ENCODE results near the gene TUSC2.

Gene TUSC2

GRCh38 chr3:50302095-50303012 lies 25.7 kb downstream of the TUSC2 start:
- peak overlapping the region; percentile 38; the same call in 1 of the 2 replicates for H3K27ac ChIP-seq
- TF ChIP-seq ZFX (IDR thresholded peaks at IDR 0.05; ENCODE audit: borderline replicate concordance), result no peak

GRCh38 chr3:50300681-50301254 lies 27.3 kb downstream of the TUSC2 start:
- peak overlapping the region; percentile 96 for H3K27ac ChIP-seq
- TF ChIP-seq CTCF (IDR thresholded peaks at IDR 0.05) (no peak), ZFX (IDR thresholded peaks at IDR 0.05; ENCODE audit: borderline replicate concordance) (no peak)

DNA sequence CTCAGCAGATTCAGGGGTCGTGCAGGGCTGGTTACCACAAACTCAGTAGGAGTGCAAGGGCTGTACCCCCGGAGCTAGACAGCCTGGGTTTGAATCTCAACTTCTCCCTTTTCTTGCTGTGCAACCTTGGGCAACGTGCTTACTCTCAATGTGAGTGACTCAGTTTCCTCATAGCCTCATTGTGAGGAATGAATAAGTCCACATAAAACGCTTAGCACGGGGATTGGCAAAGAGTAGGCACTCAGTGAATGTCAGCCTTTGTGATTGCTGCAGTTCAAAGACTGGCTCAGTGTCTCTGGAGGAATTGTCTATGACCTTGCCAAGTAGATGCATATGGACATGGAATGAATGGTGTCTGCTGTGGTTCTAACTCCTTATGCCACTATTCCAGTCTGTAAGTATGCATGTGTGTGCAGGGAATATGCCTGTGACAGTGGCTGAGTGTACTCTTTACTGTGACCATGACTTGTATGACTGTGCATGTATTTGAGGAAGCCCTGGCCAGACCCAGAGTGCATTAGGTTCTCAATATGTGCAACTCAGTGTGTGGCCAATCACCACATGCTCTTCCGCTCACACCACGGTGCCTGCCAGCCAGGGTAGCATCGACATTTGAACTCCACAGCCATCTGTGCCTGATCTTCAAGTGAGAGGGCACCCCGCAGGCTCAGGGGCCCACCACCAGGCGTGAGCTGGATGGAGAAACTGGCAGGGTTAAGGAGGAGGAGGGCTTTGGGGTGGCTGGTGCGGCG lies 27.9 kb downstream of the TUSC2 start:
- H3K27ac ChIP-seq, result peak overlapping the region; percentile 96
- TF ChIP-seq CTCF (IDR thresholded peaks at IDR 0.05) (no peak), ZFX (IDR thresholded peaks at IDR 0.05; ENCODE audit: borderline replicate concordance) (no peak)

DNA sequence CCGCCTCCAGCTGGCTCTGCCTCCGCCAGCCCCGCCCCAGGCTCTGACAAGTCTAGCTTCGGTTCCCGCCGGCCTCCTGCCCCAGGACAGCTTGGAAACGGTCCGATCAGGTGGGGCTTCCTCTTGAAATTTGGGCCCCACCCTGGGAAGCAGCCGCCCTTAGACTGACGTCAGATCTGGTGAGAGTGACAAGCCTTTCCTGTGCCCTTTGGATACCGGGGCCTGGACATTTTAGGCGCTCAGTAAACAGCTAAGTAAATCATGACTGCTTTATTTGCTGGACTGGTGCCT lies 28.4 kb downstream of the TUSC2 start:
- TF ChIP-seq CTCF (IDR thresholded peaks at IDR 0.05) (no peak), ZFX (IDR thresholded peaks at IDR 0.05; ENCODE audit: borderline replicate concordance) (no peak)

DNA sequence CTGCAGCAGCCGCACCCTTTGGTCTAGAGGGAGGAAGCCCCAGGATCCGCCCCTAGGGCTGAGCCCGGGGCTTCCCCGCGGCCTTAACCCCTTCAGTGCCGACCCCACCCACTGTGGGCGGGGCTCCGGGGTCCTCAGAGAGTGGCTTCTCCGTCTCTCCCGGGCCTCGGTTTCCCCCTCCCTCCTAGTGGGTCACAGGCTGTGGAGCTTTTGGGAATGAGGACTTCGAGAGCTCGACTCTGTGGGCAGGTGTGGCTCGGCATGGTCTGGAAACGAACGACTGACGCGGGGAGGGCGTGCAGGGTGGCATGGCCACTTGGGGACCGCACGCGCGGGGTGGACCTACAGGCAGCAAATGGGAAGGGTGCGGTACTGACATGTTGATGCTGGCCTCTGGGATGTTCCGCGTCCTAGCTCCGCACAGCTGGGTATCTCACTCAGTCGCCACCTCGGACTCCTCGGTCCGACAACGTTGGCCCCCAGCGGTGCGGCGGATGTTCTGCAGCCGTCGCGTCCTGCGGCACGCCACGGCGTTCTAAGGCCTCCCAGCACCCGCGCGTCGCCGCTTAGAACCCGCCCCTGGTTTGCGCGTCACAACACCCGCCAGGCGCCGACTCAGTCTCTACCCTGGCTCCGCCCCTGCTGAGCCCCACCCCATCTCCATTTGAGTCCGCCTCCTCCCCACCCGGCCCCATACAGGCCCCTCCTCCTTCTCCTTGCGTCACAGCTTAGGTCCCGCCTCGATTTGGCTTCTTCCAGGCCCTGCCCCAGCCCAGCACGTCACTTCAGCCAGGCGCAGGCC lies 29.0 kb downstream of the TUSC2 start, which contains the start of the genes HYAL3 and NAA80:
TSS of gene HYAL3 (minus strand) at position 570 of the 802 bp plus-strand sequence. CDS start 3,803 bp downstream, outside the sequence.
TSS of gene NAA80 (minus strand) at position 570 of the 802 bp plus-strand sequence. CDS start 1,942 bp downstream, outside the sequence.
- H3K27ac ChIP-seq, result peak within 1 kb of the TSS; percentile 96
- TF ChIP-seq CTCF (IDR thresholded peaks at IDR 0.05), result peak; percentile 58
- no peak for TF ChIP-seq ZFX (IDR thresholded peaks at IDR 0.05; ENCODE audit: borderline replicate concordance)

More for the DNA sequence above, 28.4 kb downstream of the TUSC2 start:
- H3K27ac ChIP-seq, result peak overlapping the region; percentile 96

- peak overlapping the region; percentile 96 for H3K27ac ChIP-seq
- TF ChIP-seq ZFX (IDR thresholded peaks at IDR 0.05; ENCODE audit: borderline replicate concordance), result no peak
- no peak for TF ChIP-seq CTCF (IDR thresholded peaks at IDR 0.05)
Measured at GRCh38 chr3:50297896-50298725, 29.9 kb downstream of the TUSC2 start.
